HEK293 (cell line): ENCODE measurements around the gene LBH.

Experiments
- CTCF ChIA-PET: fragments of 350-600 bp; formaldehyde crosslinking; extraction: SDS; loops from one replicate; lab custom pipeline; 2021; ENCODE audit warnings: antibody characterized with exemption; lab: Yijun Ruan, JAX
- POLR2A ChIA-PET: fragments of 300-600 bp; formaldehyde crosslinking; extraction: SDS; loops from one replicate; lab custom pipeline; 2020; ENCODE audit warnings: antibody characterized with exemption, inconsistent platforms; lab: Yijun Ruan, JAX
- H3K27ac ChIP-seq: fragments of 200-500 bp; sonication (Bioruptor generic); 2 replicates; pipeline ENCODE4 v1.5.1; 2014; ENCODE audit warnings: low read depth, low read length, control low read depth, inconsistent platforms; ENCODE audit errors: extremely low read depth
- H3K36me3 ChIP-seq, 2 experiments: fragments of 200-500 bp in 1 of 2; sonication (Bioruptor generic) in 1 of 2; 1 replicate in 1 of 2; 2 replicates in 1 of 2; pipeline ENCODE4 v1.5.1; 2014 to 2017; ENCODE audit warnings: inconsistent platforms in 2 of 2, low read length in 2 of 2; ENCODE audit not compliant: control insufficient read depth in 2 of 2, insufficient read depth in 1 of 2
- H3K4me1 ChIP-seq: fragments of 200-500 bp; sonication (Bioruptor generic); 2 replicates; pipeline ENCODE4 v1.5.1; 2014; ENCODE audit warnings: mild to moderate bottlenecking, low read length, inconsistent platforms; ENCODE audit not compliant: control insufficient read depth, insufficient read depth
- H3K4me3 ChIP-seq: 2 replicates; pipeline ENCODE4 v1.5.1; 2011; ENCODE audit warnings: low read depth, mild to moderate bottlenecking, control low read depth, low read length, moderate library complexity
- H3K9me3 ChIP-seq: fragments of 200-500 bp; sonication (Bioruptor generic); 2 replicates; pipeline ENCODE4 v1.5.1; 2014; ENCODE audit warnings: low read depth, low read length, inconsistent platforms; ENCODE audit not compliant: control insufficient read depth, insufficient read depth
- TCF7L2 ChIP-seq: IDR thresholded peaks from 2 replicates; pipeline ENCODE4 v1.6.1; 2011; ENCODE audit warnings: low read depth, mild to moderate bottlenecking, inconsistent platforms, low read length, moderate library complexity, borderline replicate concordance
- ZBTB21 ChIP-seq: fragments of 450-650 bp; formaldehyde crosslinking; IDR thresholded peaks from 2 replicates; pipeline ENCODE4 v1.5.1; 2017; ENCODE audit warnings: missing biosample characterization, missing genetic modification characterization
- ZFP3 ChIP-seq: fragments of 450-650 bp; formaldehyde crosslinking; IDR thresholded peaks from 2 replicates; pipeline ENCODE4 v1.5.1; 2016; ENCODE audit warnings: low read depth, missing biosample characterization, missing genetic modification characterization
- ZIC2 ChIP-seq: fragments of 450-650 bp; formaldehyde crosslinking; IDR thresholded peaks from 2 replicates; pipeline ENCODE4 v1.5.1; 2016; ENCODE audit warnings: missing biosample characterization, missing genetic modification characterization
- ZNF121 ChIP-seq: fragments of 450-650 bp; formaldehyde crosslinking; IDR thresholded peaks from 2 replicates; pipeline ENCODE4 v1.5.1; 2016; ENCODE audit warnings: missing biosample characterization, missing genetic modification characterization
- ZNF132 ChIP-seq: fragments of 450-650 bp; formaldehyde crosslinking; IDR thresholded peaks from 2 replicates; pipeline ENCODE4 v1.5.1; 2017; ENCODE audit warnings: missing biosample characterization, missing genetic modification characterization, borderline replicate concordance
- ZNF133 ChIP-seq: fragments of 450-650 bp; formaldehyde crosslinking; IDR thresholded peaks from 2 replicates; pipeline ENCODE4 v1.5.1; 2016; ENCODE audit warnings: missing biosample characterization, missing genetic modification characterization
- ZNF18 ChIP-seq: fragments of 450-650 bp; formaldehyde crosslinking; IDR thresholded peaks from 2 replicates; pipeline ENCODE4 v1.5.1; 2016; ENCODE audit warnings: missing biosample characterization, missing genetic modification characterization
- ZNF184 ChIP-seq: fragments of 450-650 bp; IDR thresholded peaks from 2 replicates; pipeline ENCODE4 v1.5.1; 2018; ENCODE audit warnings: missing biosample characterization, mild to moderate bottlenecking, missing genetic modification characterization
- ZNF274 ChIP-seq, 2 experiments: fragments of 200-500 bp in 1 of 2; fragments of 450-650 bp in 1 of 2; sonication (Bioruptor generic) in 1 of 2; formaldehyde crosslinking in 1 of 2; IDR thresholded peaks; 2 replicates each; pipeline versions ENCODE4 v1.5.1 to v1.6.1; 2014 to 2016; ENCODE audit warnings: borderline replicate concordance in 1 of 2, inconsistent platforms in 1 of 2, low read length in 1 of 2, missing biosample characterization in 1 of 2, missing genetic modification characterization in 1 of 2
- ZNF335 ChIP-seq: fragments of 450-650 bp; formaldehyde crosslinking; conservative IDR thresholded peaks from 2 replicates; pipeline ENCODE4 v1.5.1; 2016; ENCODE audit warnings: missing biosample characterization, missing genetic modification characterization
- ZNF341 ChIP-seq: fragments of 450-650 bp; formaldehyde crosslinking; IDR thresholded peaks from 2 replicates; pipeline ENCODE4; 2016; ENCODE audit warnings: low read depth, missing biosample characterization, missing genetic modification characterization
- ZNF560 ChIP-seq: fragments of 450-650 bp; formaldehyde crosslinking; IDR thresholded peaks from 2 replicates; pipeline ENCODE4 v1.5.1; 2017; ENCODE audit warnings: missing biosample characterization, missing genetic modification characterization, borderline replicate concordance
- ZNF621 ChIP-seq: fragments of 450-650 bp; formaldehyde crosslinking; IDR thresholded peaks from 2 replicates; pipeline ENCODE4 v1.5.1; 2017; ENCODE audit warnings: missing biosample characterization, missing genetic modification characterization
- ZNF623 ChIP-seq: fragments of 450-650 bp; formaldehyde crosslinking; IDR thresholded peaks from 2 replicates; pipeline ENCODE4 v1.5.1; 2016; ENCODE audit warnings: missing biosample characterization, missing genetic modification characterization
- ZNF843 ChIP-seq: fragments of 450-650 bp; formaldehyde crosslinking; IDR thresholded peaks from 2 replicates; pipeline ENCODE4 v1.5.1; 2016; ENCODE audit warnings: missing biosample characterization, missing genetic modification characterization
- ZSCAN18 ChIP-seq: fragments of 450-650 bp; formaldehyde crosslinking; IDR thresholded peaks from 2 replicates; pipeline ENCODE4 v1.5.1; 2016; ENCODE audit warnings: missing biosample characterization, missing genetic modification characterization
- TF ChIP-seq, protein P1 (sequence below): fragments of 450-650 bp; formaldehyde crosslinking; IDR thresholded peaks from 2 replicates; pipeline ENCODE4 v1.5.1; 2016; ENCODE audit warnings: missing biosample characterization, missing genetic modification characterization, low read depth

LBH gene

DNA sequence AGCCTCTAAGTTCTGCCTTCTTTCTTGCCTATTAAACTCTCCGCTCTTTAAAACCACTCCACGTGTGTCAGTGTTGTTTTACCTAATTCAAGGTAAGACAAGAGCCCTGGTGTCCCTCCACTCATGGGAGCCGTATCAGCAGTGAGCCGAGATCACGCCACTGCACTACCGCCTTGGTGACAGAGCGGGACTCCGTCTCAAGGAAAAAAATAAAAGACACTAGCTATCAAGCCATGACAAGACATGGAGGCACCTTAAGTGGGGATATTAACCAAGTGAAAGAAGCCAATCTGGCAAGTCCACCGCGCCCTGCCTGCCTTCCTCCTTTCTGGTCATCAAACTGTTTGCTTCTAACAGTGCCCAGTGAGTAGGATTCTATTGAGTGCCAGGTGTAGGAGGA is 40.2 kb upstream of the LBH start:
- Histone ChIP-seq H3K27ac (no peak overlapping the region), H3K4me1 (no peaks in the 10 kb centered on the region), H3K36me3 (no peaks in the 10 kb centered on the region), H3K4me3 (no peak overlapping the region), H3K9me3 (no peaks in the 10 kb centered on the region)
- POLR2A ChIA-PET: no interaction called here
- TF ChIP-seq ZFP3 (tag by site-specific recombination) (no peak), ZIC2 (tag by site-specific recombination) (no peak), ZNF132 (tag by site-specific recombination) (no peak), ZNF621 (tag by site-specific recombination) (no peak), ZNF560 (no peak), ZNF843 (tag by site-specific recombination) (no peak)
- TF ChIP-seq, protein P1, sequence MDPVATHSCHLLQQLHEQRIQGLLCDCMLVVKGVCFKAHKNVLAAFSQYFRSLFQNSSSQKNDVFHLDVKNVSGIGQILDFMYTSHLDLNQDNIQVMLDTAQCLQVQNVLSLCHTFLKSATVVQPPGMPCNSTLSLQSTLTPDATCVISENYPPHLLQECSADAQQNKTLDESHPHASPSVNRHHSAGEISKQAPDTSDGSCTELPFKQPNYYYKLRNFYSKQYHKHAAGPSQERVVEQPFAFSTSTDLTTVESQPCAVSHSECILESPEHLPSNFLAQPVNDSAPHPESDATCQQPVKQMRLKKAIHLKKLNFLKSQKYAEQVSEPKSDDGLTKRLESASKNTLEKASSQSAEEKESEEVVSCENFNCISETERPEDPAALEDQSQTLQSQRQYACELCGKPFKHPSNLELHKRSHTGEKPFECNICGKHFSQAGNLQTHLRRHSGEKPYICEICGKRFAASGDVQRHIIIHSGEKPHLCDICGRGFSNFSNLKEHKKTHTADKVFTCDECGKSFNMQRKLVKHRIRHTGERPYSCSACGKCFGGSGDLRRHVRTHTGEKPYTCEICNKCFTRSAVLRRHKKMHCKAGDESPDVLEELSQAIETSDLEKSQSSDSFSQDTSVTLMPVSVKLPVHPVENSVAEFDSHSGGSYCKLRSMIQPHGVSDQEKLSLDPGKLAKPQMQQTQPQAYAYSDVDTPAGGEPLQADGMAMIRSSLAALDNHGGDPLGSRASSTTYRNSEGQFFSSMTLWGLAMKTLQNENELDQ (tag by site-specific recombination): no peak
- CTCF ChIA-PET: interaction anchor here (2.2 to 3.7 kb wide), 2 partner anchors 26 to 520 kb away, joined by 13 to 15 read pairs; no protein-coding TSS in a partner anchor

DNA sequence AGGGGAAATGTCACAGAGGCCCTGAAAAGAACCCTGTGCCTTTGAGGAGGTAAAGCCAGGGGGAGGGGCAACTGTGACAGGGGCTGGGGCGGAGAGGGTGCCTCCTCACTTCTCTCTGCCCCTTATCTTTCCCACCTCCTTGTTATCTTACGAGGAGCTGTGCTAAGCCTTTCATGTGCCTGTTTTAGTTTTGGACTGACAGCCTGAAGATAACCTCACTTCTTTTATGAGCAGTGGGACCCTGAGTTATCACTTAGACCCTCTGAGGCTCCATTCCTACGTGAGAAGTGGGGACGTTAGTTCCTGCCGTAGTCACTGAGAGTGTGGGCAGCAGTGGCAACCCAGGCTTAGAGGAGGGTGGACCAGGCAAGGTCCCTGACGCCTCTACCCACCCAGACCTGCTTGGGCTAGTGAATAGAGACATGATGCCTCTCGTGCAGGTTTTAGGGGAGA is 39.5 kb upstream of the LBH start:
- ChIA-PET POLR2A (no interaction called here), CTCF (interaction anchor here (0.7 to 3.7 kb wide), 5 partner anchors 15 to 520 kb away, joined by 3 to 15 read pairs (median 3); no protein-coding TSS in a partner anchor)
- no peak overlapping the region for H3K4me3 ChIP-seq
- no peaks in the 10 kb centered on the region for H3K9me3 ChIP-seq
- H3K4me1 ChIP-seq: no peaks in the 10 kb centered on the region
- TF ChIP-seq ZNF335 (tag by site-specific recombination) (no peak), ZNF18 (tag by site-specific recombination) (no peak), ZNF274 (IDR thresholded peaks at IDR 0.05; ENCODE audit: low read length) (no peak), ZNF274 (tag by site-specific recombination; IDR thresholded peaks at IDR 0.05; ENCODE audit: borderline replicate concordance) (no peak), ZSCAN18 (tag by site-specific recombination) (no peak), ZBTB21 (tag by site-specific recombination) (no peak), ZNF341 (tag by site-specific recombination) (no peak), ZNF133 (no peak), TCF7L2 (no peak), ZNF184 (no peak), ZNF623 (tag by site-specific recombination) (no peak), ZNF121 (tag by site-specific recombination) (no peak)
- no peaks in the 10 kb centered on the region for H3K36me3 ChIP-seq
- H3K27ac ChIP-seq: no peak overlapping the region
